SHP77 treated with DMSO at 0.1 percent for 48 hours (cell line): Measurements from ENCODE around the gene DMD.

Source experiments
- DNase-seq: peaks from one replicate; lab custom pipeline; 2025; lab: John Stamatoyannopoulos, UW

DMD gene

GRCh38 chrX:31706466-31706865 is 1504.9 kb downstream of the DMD start:
- DNase-seq = no peak

- no peak for DNase-seq
Observed at GRCh38 chrX:31705816-31706215, 1505.5 kb downstream of the DMD start.

GRCh38 chrX:31704938-31705337 is 1506.4 kb downstream of the DMD start:
- DNase-seq = no peak

GRCh38 chrX:31702222-31702621 is 1509.1 kb downstream of the DMD start:
- DNase-seq = no peak

- DNase-seq = no peak
Observed at GRCh38 chrX:31697294-31697916, 1513.9 kb downstream of the DMD start.

GRCh38 chrX:31679861-31680260 is 1531.5 kb downstream of the DMD start:
- no peak for DNase-seq

GRCh38 chrX:31670245-31670644 is 1541.1 kb downstream of the DMD start:
- DNase-seq = no peak

GRCh38 chrX:31665454-31665853 is 1545.9 kb downstream of the DMD start:
- no peak for DNase-seq

GRCh38 chrX:31663172-31663571 is 1548.2 kb downstream of the DMD start:
- no peak for DNase-seq

- no peak for DNase-seq
Observed at GRCh38 chrX:31661280-31661810, 1550.0 kb downstream of the DMD start.

- DNase-seq = peak; percentile 15
Observed at GRCh38 chrX:31658360-31658759, 1553.0 kb downstream of the DMD start.

GRCh38 chrX:31656013-31656412 is 1555.3 kb downstream of the DMD start:
- no peak for DNase-seq

GRCh38 chrX:31653422-31653821 is 1557.9 kb downstream of the DMD start:
- DNase-seq = no peak

GRCh38 chrX:31652650-31653049 is 1558.7 kb downstream of the DMD start:
- no peak for DNase-seq

- no peak for DNase-seq
Observed at GRCh38 chrX:31649201-31649600, 1562.1 kb downstream of the DMD start.

- DNase-seq = no peak
Observed at GRCh38 chrX:31633349-31633748, 1578.0 kb downstream of the DMD start.

GRCh38 chrX:31629195-31629594 is 1582.2 kb downstream of the DMD start:
- no peak for DNase-seq

GRCh38 chrX:31609130-31609529 is 1602.2 kb downstream of the DMD start:
- no peak for DNase-seq

- no peak for DNase-seq
Observed at GRCh38 chrX:31608638-31609037, 1602.7 kb downstream of the DMD start.

- DNase-seq = no peak
Observed at GRCh38 chrX:31606771-31607170, 1604.6 kb downstream of the DMD start.

- no peak for DNase-seq
Observed at GRCh38 chrX:31604629-31605221, 1606.6 kb downstream of the DMD start.

GRCh38 chrX:31603411-31604120 is 1607.8 kb downstream of the DMD start:
- no peak for DNase-seq

- no peak for DNase-seq
Observed at GRCh38 chrX:31600823-31601222, 1610.5 kb downstream of the DMD start.
